Large intestine (tissue), 3 donors: Measurements from ENCODE around the gene SIGMAR1. TPM values are rescaled to one million over a fixed set of nuclear protein-coding genes. Genes with fewer than 3 reads are reported as not detected.

ENCODE experiments used
- DNase-seq, 2 donors: peaks; one replicate each; pipeline versions ENCODE4 v3.0.0 to v3.0.0-alpha.2; 2013
- H3K27ac ChIP-seq: one replicate; pipeline ENCODE4 v1.5.1; 2013; ENCODE audit warnings: low read length
- H3K27me3 ChIP-seq: 2 replicates; pipeline ENCODE4 v1.6.1; 2013; ENCODE audit warnings: low read length; ENCODE audit not compliant: control insufficient read depth, insufficient read depth
- H3K36me3 ChIP-seq: 2 replicates; pipeline ENCODE4 v1.6.1; 2013; ENCODE audit warnings: low read length; ENCODE audit not compliant: control insufficient read depth, insufficient read depth
- H3K4me1 ChIP-seq: one replicate; pipeline ENCODE4 v1.6.1; 2013; ENCODE audit warnings: low read length; ENCODE audit not compliant: control insufficient read depth, insufficient read depth
- H3K4me3 ChIP-seq: one replicate; pipeline ENCODE4 v1.5.1; 2013; ENCODE audit warnings: low read length
- H3K9me3 ChIP-seq: one replicate; pipeline ENCODE4 v1.6.1; 2013; ENCODE audit warnings: mild to moderate bottlenecking, low read depth, low read length, moderate library complexity; ENCODE audit not compliant: control insufficient read depth
- WGBS: methylation state at CpG from one replicate; pipeline ENCODE4 v1.1.5; 2013; ENCODE audit warnings: low lambda C conversion rate; ENCODE audit not compliant: insufficient coverage; 5-methylcytosine and 5-hydroxymethylcytosine counted together
- polyA plus RNA-seq: library from polyadenylated mRNA; unstranded; fragments of 120-200 nt; gene quantifications from one replicate; pipeline ENCODE4 v1.2.1, GENCODE V29; 2013

The SIGMAR1 gene
- polyA plus RNA-seq, 1 donor, result 79.9 TPM

DNA sequence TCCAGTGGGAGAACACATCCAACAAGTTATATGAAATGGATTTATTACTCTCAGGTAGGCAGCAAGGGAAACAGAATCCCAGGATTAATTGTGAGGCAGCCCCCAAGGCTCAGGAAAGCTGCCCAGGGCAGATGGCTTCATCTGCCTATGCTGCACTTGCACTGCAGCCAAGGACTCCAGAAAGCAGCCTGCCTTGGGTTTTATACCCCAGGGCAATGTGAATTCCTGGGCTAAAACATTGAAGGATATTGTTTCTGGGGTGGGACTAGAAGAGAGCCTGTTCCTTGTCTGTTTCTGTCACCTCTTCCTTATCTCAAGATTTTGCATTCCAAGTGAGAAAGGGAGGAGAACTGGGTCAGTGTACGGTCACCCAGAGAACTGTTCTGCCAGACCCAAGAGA, 33.7 kb upstream of the SIGMAR1 start:
- Histone ChIP-seq H3K4me1 (peaks cover 2% of the 10 kb centered on the region), H3K36me3 (peaks cover 4% of the 10 kb centered on the region), H3K27ac (no peak overlapping the region), H3K4me3 (no peak overlapping the region), H3K9me3 (no peaks in the 10 kb centered on the region), H3K27me3 (no peaks in the 10 kb centered on the region)
- WGBS, result no CpG with 5 or more reads among the region's 1 CpG
- DNase-seq, result no peak

DNA sequence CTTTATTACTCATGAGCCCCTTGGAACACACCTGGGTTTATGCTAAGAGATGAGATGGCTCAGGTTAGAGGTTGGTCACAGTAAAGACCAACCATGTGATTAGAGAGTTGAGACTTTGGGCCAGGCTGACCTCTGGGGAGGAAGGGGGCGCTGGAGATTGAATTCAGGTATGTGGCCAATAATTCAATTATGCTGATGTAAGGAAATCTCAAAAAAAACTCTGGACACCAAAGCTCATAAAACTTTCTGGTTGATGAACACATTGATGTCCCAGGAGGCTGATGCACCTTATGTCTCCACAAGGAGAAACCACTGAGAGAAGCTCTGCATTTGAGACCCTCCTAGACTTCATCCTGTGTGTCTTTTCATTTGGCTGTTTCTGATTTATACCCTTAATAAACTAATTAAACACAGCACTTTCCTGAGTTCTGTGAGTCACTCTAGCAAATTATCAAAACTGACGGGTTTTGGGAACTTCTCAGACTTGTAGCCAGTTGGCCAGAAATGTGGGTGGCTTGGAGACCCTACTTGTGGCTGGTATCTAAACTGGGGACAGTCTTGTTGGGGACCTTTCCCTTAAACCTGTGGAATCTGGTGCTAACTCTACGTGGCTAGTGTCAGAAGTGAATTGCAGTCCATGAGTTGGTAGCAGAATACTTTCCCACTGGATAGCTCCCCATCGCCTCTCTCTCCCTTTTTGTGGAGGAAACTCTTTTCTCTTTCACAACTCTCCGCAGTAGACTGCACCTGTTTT, 32.4 kb upstream of the SIGMAR1 start:
- no peak overlapping the region for H3K4me3 ChIP-seq
- H3K27me3 ChIP-seq, result no peaks in the 10 kb centered on the region
- no CpG with 5 or more reads among the region's 5 CpGs for WGBS
- H3K27ac ChIP-seq, result no peak overlapping the region
- H3K4me1 ChIP-seq, result peaks cover 3% of the 10 kb centered on the region
- peaks cover 4% of the 10 kb centered on the region for H3K36me3 ChIP-seq
- H3K9me3 ChIP-seq, result no peaks in the 10 kb centered on the region
- DNase-seq, result no peak

DNA sequence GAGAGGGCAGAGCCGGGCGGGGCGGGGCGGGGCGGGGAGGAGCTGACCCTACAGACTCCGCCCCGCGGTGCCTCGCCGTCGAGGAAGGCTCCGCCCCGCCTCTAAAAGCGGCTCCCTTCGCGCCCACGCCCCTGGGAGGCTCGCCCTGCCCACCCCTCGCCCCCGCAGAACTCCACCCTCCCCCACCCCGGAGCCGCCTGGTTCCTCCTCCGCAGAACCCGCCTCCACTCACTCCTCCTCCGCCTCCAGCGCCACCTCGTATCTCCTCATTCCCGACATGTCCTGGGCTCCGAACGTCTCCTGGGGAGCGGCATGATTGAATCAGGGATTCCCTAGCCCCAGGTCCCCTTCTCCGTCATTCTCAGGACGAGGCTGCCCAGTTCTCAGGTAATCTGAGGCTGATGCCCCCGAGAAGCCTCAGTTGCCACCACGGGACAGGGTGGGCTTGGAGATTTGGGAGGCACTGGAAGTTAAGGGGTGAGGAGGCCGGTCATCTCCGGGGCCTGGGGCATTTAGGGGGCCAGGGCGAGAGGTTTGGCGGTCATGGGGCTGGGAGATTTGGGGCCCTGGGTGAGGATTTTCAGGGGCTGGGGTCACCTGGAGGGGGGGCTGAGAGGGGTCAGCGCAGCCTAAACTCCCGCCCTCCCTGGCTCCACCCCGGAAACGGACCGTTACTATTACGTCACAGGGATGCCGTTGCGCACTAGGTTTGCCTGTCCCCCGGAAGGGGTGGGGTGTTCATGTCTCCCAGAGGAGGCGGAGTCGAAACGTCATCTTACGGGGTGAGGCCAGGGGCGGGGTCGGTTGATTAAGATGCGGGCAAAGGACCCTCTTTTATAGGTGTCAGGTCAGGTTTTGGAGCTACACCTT, 28.0 kb upstream of the SIGMAR1 start:
- H3K27ac ChIP-seq, result peak overlapping the region; percentile 100
- H3K9me3 ChIP-seq, result no peaks in the 10 kb centered on the region
- H3K4me1 ChIP-seq, result peaks cover 9% of the 10 kb centered on the region
- no CpG with 5 or more reads among the region's 55 CpGs for WGBS
- peak overlapping the region; percentile 92 for H3K4me3 ChIP-seq
- no peaks in the 10 kb centered on the region for H3K27me3 ChIP-seq
- DNase-seq, result peak; percentile 95
- H3K36me3 ChIP-seq, result peaks cover 22% of the 10 kb centered on the region

DNA sequence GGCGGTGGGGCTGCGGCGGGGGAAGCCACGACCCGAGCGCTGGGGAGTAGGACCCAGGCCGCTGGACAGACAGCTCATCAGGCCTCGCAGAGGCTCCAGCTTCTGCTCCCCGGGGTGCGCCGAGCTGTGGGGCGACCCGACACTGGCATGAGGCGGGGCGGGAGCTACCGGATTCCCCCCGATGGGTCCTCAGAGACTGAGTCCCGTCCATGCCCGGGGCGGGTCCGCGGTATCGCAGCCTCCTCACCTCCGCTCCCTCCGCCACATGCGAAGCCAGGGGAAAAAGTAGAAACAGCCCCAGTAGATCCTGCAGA, 27.4 kb upstream of the SIGMAR1 start:
- Histone ChIP-seq H3K27me3 (no peaks in the 10 kb centered on the region), H3K27ac (peak overlapping the region; percentile 83), H3K9me3 (no peaks in the 10 kb centered on the region), H3K4me1 (peaks cover 9% of the 10 kb centered on the region), H3K4me3 (peak overlapping the region; percentile 92), H3K36me3 (peaks cover 28% of the 10 kb centered on the region)
- WGBS, result no CpG with 5 or more reads among the region's 26 CpGs
- DNase-seq, result no peak

- WGBS, result no CpG with 5 or more reads among the region's 18 CpGs
- H3K4me3 ChIP-seq, result peak overlapping the region; percentile 92
- no peaks in the 10 kb centered on the region for H3K9me3 ChIP-seq
- H3K4me1 ChIP-seq, result peaks cover 9% of the 10 kb centered on the region
- peak overlapping the region; percentile 83 for H3K27ac ChIP-seq
- H3K27me3 ChIP-seq, result no peaks in the 10 kb centered on the region
- peaks cover 31% of the 10 kb centered on the region for H3K36me3 ChIP-seq
- DNase-seq, result peak; percentile 75 to 86
Observed at GRCh38 chr9:34664281-34665066, 26.9 kb upstream of the SIGMAR1 start.

DNA sequence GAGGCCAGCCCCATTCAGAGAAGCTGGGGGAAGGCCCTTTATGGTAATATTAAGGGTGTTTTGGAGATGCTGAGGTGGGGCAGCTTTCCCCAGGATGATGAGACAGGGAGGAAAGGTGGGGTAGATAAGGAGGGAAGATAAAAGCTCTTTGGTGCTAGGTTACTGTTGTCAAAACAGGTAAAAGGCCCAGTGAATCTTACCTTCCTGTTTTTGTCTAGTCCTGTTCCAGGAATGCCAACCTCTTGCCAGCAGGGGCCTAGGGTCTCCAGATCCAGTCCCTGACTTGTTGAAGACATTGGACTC, 25.7 kb upstream of the SIGMAR1 start:
- Histone ChIP-seq H3K36me3 (peaks cover 31% of the 10 kb centered on the region), H3K27me3 (no peaks in the 10 kb centered on the region), H3K4me1 (peaks cover 9% of the 10 kb centered on the region), H3K27ac (no peak overlapping the region), H3K9me3 (no peaks in the 10 kb centered on the region), H3K4me3 (no peak overlapping the region)
- DNase-seq, result no peak

- Histone ChIP-seq H3K4me1 (peaks cover 9% of the 10 kb centered on the region), H3K27ac (no peak within 1 kb of the TSS)
- WGBS, result no CpG with 5 or more reads among the region's 4 CpGs
Observed at GRCh38 chr9:34662526-34663302, 25.1 kb upstream of the SIGMAR1 start, which contains the start of gene CCL27. CCL27 (minus strand) TSS chr9:34662657; CDS start chr9:34662633, 24 bp downstream.

GRCh38 chr9:34659592-34660253, 22.1 kb upstream of the SIGMAR1 start:
- H3K36me3 ChIP-seq, result peaks cover 35% of the 10 kb centered on the region
- H3K27me3 ChIP-seq, result no peaks in the 10 kb centered on the region
- WGBS, result no CpG with 5 or more reads among the region's 8 CpGs
- no peak overlapping the region for H3K27ac ChIP-seq
- no peak for DNase-seq
- H3K4me1 ChIP-seq, result peaks cover 4% of the 10 kb centered on the region
- H3K9me3 ChIP-seq, result no peaks in the 10 kb centered on the region
- no peak overlapping the region for H3K4me3 ChIP-seq

More at GRCh38 chr9:34662526-34663302, 25.1 kb upstream of the SIGMAR1 start, which contains the start of gene CCL27:
- Histone ChIP-seq H3K36me3 (peaks cover 28% of the 10 kb centered on the region), H3K27me3 (no peaks in the 10 kb centered on the region), H3K9me3 (no peaks in the 10 kb centered on the region), H3K4me3 (no peak within 1 kb of the TSS)
- DNase-seq, result no peak

DNA sequence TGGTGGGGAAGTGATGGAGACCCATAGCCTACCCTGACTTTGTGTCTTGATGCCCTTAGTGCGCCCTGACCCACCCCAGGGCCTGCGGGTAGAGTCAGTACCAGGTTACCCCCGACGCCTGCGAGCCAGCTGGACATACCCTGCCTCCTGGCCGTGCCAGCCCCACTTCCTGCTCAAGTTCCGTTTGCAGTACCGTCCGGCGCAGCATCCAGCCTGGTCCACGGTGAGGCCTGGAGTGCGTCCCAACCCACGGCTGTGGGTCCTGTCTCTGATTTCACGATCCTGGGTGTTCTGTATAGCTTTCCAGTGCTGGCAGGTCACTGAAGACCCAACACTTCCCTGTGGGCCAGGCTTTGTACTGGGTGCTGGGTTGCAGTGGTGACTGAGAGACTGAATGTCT, 20.9 kb upstream of the SIGMAR1 start:
- H3K27ac ChIP-seq, result no peak overlapping the region
- H3K4me1 ChIP-seq, result peaks cover 12% of the 10 kb centered on the region
- WGBS, result no CpG with 5 or more reads among the region's 14 CpGs
- no peak for DNase-seq
- peaks cover 35% of the 10 kb centered on the region for H3K36me3 ChIP-seq
- no peak overlapping the region for H3K4me3 ChIP-seq
- no peaks in the 10 kb centered on the region for H3K27me3 ChIP-seq
- no peaks in the 10 kb centered on the region for H3K9me3 ChIP-seq
